HG02870 (cell line): ENCODE data around the gene FNTB.
"Not testable (repeated sequence)": the region's sequence is repeated elsewhere in the genome, so short reads cannot be mapped to it uniquely, and the experiment has no call there.

Experiments used
- ATAC-seq: cut with Tn5 transposase; IDR thresholded peaks from one replicate; pipeline ENCODE4 v1.9.1; 2021; ENCODE audit warnings: mild to moderate bottlenecking, moderate library complexity; ENCODE audit not compliant: unreplicated experiment

The FNTB gene

DNA sequence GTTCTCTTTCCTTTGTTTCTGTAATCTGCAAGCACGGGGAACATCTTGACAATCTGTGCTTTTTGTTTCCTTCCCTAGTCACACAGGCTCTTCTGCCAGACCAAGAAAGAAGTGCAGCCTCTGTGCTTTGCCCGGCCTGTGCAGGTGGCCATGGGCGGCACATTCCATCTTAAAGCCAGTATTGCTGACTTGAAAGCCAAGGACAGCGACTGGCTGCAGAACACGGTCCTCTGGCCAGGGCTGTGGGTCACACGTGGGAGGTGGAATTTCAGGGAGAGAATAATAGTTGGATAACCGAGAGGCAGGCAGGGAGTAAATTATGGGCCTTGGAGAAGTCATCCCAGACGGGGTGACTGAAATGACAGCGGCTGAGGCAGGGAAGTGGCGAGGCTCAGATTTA, 24.8 kb downstream of the FNTB start:
- no peak for ATAC-seq

DNA sequence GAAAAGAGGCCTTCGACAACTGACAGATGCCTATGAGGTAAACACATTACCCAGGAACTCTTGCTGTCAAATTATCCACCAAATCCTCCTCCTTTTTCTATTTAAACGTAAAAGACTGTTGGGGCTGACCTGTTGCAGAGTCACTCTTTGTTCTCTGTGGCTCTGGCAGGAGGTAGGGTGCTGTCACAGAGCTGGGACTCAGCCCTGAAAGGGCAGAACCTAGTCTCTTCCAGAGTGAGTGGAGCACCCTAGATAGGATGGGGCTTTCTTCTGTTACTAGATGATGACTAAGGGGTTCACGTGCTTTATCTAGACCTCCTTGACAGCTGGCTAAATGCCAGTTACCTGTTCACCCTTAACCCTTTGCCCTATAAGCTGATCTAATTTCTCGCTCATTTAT, 25.7 kb downstream of the FNTB start:
- ATAC-seq: no peak

DNA sequence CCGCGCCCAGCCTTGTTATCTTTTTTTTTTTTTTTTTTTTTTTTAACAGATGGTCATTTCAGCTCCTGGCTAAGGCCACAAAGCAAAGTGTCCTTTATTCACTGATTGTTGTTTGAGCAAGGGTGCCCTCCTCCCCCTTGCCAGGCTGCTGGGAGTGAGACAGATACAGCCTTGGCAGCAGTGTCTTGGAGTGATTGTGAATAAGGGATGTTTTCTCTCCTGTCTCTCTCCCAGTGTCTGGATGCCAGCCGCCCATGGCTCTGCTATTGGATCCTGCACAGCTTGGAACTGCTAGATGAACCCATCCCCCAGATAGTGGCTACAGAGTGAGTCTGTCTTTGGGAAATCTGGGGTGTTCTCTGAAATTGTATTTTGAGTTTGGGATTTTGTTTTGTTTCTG, 28.7 kb downstream of the FNTB start:
- no peak for ATAC-seq

DNA sequence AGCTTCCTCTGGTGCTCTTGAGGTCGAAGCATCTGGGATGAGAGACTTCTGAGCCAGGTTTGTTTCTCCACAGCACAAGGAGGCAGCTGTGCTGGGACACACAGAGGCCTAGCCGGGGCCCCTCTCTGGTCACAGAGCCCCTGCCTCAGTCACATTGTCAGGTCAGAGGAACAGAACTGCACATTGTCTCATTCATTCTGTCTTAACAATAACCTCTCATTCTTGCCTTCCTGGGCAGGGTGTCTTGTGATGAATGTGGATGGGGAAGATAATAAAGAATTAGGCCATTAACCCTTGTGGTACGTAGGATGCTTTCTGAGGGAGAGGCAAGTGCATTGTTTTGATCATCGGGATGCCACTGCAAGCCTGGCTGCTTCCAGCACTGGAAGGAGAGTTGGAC, 29.8 kb downstream of the FNTB start:
- ATAC-seq: no peak

DNA sequence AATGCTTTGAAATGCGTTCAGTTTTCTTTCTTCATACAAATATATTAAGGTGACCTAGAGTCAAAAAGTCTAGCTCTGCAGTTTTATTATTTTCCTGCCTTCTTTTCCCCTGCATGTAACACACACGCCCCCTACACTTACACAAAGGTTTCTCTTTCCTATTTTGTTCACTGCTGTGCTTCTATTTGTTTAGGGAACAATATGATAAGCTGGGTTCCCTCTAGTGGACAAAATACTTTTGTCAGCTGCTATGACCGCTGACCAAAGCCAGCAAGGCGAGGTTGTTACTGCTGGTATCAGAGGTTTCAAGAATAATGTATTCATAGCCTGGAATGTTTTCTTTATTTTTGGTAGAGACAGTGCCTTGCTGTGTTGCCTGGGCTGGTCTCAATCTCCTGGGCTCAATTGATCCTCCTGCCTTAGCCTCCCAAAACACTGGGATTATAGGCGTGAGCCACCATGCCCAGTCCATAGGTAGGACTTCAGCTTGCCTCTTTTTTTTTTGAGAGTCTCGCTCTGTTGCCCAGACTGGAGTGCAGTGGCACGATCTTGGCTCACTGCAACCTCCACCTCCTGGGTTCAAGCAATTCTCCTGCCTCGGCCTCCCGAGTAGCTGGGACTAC, 33.4 kb downstream of the FNTB start:
- ATAC-seq: peak; percentile 67

DNA sequence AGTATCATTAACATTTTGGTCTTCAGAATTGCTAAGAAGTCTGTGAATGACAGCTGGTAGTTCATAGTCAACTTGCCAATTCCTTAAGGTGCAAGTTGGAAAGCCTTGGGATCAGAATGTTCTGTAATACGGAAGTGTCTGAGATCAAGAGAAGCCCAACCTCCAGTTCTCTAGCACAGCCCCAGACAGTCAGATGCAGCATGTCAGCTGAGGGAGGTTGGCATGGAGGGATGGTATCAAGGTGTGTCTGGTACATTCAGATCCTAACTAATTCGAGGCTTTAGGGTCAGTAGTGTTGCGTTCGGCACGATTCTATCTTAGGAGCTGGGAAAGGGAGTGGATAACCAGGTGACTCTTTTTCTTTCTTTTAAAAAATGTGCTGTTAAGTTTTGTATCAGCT, 38.3 kb downstream of the FNTB start:
- ATAC-seq: no peak

DNA sequence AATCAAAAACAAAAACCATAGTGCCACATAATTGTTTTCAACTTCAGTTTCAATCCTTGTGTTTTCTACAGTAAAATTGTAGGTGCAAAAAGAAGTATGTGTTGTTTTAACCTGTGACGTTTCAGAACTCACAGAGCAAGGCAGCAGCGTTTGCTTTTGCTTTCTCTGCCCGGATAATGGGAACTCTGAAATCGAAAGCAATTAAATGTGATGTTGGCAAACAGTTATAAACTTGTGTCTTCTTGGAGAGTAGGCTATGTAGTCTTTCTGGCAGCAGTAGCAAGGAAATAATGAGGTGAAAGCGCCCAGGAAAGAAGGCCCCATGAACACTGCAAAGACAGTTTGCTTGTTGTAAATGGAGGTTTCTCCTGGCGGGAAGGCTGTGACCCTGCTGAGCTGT, 39.1 kb downstream of the FNTB start:
- ATAC-seq: no peak

DNA sequence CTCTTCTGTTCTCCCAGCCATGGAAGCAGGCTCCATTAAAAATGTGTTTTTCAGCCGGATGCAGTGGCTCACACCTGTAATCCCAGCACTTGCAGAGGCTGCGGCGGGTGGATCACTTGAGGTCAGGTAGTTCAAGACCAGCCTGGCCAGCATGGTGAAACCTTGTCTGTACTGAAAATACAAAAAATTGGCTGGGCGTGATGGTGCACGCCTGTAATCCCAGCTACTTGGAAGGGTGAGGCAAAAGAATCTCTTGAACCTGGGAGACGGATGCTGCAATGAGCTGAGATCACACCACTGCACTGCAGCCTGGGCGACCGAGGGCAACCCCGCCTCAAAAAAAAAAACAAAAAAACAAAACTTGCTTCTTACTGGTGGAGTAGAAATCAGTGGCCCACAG, 39.8 kb downstream of the FNTB start:
- ATAC-seq: no peak

DNA sequence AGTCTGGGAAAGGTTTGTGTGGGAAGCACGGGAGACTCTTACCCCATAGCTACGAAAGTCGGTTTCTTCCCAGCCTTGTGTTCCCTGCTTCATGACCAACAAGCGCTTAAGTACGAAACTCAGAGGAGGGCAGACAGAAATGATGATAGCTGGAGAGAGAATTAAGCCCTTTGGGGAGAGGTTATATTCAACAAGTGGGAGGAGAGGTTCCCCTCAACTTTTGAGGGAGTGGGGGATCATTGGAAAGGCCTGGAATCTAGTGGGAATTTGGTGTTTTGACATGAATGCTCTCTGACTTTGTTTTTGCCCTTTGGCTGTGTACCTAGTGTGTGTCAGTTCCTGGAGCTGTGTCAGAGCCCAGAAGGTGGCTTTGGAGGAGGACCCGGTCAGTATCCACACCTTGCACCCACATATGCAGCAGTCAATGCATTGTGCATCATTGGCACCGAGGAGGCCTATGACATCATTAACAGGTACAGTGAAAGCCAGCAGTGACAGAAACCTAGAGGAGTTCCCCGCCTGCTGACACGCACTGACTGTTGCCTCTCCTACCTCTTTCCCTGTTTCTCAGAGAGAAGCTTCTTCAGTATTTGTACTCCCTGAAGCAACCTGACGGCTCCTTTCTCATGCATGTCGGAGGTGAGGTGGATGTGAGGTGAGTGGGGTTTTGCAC, 40.6 kb downstream of the FNTB start:
- no peak for ATAC-seq

DNA sequence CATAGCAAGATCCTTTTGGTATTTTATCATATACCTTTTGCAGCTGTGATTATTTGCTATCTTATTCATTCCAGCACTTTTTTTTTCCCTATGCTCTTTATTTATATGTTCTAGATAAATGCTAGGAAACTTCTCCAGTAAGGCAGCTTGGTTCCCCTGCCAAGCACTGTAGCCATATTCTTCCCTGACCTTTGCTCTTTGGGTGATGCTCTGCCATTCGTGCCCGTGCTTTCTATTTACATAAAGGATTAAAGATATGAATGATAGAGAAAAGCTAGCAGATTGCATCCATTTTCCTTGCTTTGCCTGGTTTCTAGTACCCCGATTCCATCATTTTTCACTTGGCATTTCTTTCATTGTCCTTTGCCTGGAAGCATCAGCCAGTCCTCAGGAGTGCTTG, 42.2 kb downstream of the FNTB start:
- ATAC-seq: no peak

DNA sequence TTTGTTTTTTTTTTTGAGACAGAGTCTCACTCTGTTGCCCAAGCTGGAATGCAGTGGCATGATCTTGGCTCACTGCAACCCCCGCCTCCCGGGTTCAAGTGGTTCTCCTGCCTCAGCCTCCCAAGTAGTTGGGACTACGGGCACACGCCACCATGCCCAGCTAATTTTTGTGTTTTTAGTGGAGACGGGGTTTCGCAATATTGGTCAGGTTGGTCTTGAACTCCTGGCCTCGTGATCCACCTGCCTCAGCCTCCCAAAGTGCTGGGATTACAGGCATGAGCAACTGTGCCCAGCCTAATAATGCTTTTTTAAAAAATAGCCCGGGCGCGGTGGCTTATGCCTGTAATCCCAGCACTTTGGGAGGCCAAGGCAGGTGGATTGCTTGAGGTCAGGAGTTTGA, 44.6 kb downstream of the FNTB start:
- not testable (repeated sequence) for ATAC-seq

DNA sequence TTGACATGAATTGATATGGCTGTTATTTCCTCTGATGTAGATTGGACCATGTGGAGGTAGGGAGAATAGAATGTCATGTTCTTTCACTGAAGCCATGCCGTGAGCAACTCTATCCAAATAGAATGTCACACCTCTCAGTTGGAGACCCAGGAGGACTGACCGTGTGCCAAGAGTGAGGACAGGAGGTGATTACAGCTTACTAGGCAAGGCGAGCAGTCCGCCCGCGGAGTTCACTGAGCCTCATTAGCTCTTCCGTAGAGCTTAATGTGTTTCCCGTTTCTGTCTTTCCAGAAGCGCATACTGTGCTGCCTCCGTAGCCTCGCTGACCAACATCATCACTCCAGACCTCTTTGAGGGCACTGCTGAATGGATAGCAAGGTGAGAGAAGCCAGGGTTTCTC, 45.6 kb downstream of the FNTB start:
- no peak for ATAC-seq

DNA sequence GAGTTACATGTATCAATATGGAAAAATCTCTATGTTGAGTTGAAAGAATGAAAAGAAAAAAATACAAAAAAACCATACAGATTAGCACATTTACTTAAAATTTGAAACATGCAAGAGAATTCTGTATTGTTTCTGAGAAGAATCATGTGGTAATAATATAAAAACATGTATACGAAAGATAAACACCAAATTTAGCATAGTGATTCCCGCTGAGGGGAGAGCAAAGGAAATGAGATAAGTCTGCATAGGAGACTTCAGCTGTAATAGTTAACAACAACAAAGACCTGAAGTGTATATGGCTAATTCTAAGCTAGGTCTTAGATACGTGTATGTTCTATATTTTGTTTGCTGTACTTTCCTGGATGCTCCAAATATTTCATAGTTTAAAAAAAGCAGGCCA, 46.5 kb downstream of the FNTB start:
- ATAC-seq: no peak

DNA sequence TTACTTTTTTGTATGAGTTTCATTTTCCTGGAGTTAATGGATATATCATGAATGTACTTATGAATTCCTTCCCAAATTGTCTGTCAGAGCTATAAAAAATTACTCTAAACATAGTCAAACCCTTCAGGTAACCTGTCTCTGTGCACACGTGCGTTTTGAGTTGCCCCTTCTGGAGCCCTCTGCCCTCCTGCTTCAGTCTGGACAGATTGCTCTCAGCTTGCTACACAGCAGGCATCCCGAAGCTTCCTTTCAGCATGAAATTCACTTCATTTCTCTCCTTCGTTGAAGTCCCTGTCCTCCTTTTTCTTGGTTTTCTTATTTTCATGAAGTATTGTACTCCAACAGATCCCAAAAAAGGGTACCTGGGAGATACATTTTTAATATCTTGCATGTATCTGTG, 47.3 kb downstream of the FNTB start:
- ATAC-seq: no peak

DNA sequence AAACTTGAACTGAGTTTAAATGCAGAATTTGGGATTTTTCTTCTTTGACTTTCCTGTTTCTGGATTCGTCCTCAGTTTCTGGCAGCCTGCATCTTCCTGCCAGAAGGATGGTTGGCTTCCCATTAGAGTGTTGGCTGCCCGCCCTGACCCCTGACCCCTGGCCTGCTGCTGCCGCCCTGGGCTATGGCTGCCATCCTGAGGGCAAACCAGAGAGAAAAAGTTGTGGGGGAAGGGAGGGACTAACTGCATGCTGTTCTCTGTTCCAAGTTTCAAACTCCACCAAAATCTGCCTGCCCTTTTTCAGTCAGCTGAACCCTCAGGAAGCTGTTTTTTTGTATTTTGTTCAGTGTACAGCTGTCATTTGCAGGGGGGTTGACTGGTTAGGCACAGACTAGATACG, 48.4 kb downstream of the FNTB start:
- ATAC-seq: no peak

DNA sequence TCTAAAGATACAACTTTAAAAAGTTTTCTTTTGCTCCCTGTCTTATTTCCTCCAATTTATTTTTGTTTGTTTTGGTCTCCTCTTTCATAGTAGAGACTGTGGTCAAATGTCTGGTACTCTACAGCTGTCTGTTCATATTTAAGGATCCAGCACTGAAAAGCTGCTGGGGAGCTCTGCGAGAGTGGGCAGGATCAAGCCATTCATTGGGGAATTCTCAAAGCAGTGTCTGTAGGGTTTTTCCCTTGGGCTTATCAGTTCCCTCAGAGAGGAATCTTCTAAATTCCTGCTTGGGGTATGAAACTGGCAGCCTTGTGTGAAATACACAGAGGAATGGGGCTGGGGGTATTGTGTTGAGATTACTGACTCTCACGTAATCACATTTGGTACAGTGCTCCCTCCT, 52.3 kb downstream of the FNTB start:
- no peak for ATAC-seq

DNA sequence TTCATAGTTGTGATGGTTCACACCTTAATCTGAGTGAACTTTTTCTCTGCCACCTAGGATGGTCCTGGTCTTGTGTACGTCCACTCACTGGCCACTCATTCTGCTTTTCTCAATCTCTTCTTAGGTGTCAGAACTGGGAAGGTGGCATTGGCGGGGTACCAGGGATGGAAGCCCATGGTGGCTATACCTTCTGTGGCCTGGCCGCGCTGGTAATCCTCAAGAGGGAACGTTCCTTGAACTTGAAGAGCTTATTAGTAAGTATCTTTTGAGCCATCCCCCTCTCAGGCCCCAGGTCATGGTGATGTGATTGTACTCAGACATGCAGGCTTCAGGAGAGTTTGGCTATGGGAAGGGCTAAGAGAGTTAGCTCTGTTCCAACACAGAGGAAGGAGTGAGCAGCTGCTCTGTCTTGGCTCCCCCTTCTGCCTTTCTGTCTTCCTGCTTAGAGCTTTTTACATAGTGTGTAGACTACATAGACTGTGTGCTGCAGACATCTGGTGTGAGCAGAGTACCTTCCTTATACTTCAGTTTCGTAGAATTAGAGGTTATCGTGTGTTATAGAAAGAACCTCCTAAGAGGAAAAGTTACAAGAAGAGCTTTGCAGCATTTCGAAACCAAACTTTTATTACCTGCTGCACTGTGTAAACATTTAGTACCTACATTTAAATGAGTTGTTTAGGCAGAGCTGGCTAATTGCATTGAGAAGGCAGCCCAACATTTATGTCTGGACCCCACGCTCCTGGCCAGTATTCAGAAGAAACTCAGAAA, 54.2 kb downstream of the FNTB start:
- ATAC-seq: no peak

DNA sequence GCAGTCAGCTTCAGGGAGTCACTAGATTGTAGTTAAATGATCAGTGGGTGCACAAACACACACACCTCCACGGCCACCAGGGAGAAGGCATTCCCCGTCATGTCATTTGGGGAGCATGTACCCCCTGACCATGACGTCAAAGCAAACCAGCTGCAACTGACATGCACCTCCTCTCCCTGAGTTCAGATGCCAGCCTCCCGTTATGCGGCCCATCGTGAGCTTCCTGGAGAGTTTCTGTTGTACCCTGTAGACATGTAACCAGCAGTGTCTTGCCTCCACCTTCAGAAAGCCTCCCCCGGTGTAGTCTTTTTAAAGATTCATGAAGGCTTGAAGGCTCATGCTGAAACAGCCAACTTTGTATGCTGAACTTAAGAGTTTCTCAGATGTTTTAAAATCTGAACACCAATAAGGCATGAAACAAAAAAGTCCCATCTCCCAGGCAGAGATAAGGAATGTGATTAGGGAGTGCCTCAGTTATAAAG, 54.8 kb downstream of the FNTB start:
- no peak for ATAC-seq

DNA sequence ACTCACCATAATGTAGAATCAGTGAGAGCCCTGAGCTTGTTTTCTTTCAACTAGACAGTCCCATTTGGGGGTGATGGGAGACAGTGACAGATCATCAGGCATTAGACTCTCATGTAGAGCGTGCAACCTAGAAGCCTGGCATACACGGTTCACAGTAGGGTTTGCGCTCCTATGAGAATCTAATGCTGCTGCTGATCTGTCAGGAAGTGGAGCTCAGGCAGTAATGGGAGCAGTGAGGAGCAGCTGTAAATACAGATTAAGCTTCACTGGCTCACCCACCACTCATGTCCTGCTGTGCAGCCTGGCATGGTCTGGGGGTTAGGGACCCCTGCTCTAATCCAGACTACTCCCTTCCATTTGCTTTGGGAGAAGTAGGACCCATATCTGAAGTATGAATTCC, 55.6 kb downstream of the FNTB start:
- ATAC-seq: no peak

DNA sequence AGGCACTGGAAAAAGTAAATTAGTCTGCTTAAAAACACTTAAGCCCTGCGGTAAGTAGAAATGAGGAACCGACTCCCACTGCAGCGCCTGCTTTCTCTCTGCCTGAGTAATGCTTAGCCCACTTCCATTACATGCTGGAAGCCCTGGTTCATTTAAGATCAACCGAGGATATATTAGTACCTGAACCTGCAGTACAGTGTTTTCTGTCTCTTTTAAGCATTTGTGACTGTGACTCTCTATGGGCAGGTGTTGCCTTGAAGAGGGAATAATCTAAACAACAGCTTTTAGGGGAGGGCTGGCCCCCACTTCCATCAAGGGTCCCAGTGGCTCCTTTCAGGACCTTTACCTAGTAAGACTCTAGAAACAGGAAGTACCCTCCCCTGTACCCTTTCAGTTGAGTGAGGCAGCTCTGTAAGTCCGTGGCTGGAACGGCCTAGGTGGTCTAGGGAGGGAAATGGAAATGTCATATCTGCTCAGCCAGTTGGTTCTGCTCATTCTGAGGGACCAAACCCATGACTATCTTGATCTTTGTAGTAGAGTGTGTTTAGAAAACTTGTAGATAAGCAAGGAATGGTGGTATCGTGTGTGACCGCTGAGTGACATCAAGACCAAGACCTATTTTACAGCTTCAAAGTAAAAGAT, 56.2 kb downstream of the FNTB start:
- no peak for ATAC-seq

DNA sequence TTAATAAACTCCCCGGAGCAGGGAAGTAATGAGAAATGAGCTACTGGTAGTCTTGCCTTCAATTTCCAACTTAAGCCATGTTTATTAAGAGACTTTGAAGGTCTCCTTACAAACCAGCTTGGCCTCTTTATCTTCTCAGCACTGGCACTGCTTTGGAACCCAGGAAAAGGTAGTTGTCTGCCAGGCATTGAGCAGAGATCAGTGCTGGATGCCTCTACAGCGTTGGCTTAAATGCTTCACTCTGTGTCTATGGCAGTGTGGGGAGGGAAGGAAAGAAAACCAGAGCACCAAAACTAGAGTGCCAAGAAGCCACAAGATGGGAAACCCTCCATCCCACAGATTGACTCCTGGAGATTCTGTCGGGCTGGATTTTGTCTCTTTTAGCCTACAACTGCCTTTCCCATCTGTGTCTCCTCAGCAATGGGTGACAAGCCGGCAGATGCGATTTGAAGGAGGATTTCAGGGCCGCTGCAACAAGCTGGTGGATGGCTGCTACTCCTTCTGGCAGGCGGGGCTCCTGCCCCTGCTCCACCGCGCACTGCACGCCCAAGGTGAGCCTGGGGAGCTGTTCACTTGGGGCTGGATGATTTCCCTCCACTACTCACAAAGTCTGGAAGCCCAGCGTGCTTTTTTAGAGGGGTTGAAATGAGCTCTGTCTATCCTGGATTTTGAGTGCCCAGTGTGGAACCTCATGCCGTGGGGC, 57.3 kb downstream of the FNTB start:
- no peak for ATAC-seq
